ENCODE results near the gene LCP2. TPM values are rescaled to one million over a fixed set of nuclear protein-coding genes. Genes with fewer than 3 reads are reported as not detected.
A peak's percentile ranks its signal among the peaks of the same experiment; 100 is the strongest.

LCP2 gene
- total RNA-seq, 2 donors from 2014 or later = 5.9 to 15.5 TPM

GRCh38 chr5:170319301-170319700 is 21.7 kb upstream of the LCP2 start:
- no peak for DNase-seq
- no peak for ATAC-seq
- intact Hi-C loops (cut with DNase I, micrococcal nuclease) = no loop called here

GRCh38 chr5:170317499-170317898 is 19.9 kb upstream of the LCP2 start:
- DNase-seq = no peak
- ATAC-seq = no peak
- intact Hi-C loops (cut with DNase I, micrococcal nuclease) = no loop called here

DNA sequence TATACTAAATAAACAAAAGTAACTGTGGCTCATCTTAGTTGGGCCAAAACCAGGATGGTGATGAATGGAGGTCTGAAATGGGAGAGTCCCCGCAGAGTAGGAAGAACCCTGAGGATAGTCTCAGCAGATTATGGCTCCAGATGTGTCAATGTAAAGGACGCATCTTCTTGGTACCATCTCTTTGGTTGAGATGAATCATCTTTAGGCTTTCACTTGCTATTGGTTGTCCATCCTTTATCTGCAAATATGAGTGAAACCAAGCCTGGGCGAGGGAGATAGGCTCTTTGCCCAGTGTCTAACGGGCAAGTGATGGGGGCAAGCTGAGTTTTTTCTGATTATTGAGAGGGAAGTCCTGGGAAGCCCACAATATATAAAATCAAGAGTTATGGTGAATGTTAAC is 19.4 kb upstream of the LCP2 start:
- ATAC-seq (no peak), DNase-seq (no peak)
- intact Hi-C loops (cut with DNase I, micrococcal nuclease) = no loop called here

DNA sequence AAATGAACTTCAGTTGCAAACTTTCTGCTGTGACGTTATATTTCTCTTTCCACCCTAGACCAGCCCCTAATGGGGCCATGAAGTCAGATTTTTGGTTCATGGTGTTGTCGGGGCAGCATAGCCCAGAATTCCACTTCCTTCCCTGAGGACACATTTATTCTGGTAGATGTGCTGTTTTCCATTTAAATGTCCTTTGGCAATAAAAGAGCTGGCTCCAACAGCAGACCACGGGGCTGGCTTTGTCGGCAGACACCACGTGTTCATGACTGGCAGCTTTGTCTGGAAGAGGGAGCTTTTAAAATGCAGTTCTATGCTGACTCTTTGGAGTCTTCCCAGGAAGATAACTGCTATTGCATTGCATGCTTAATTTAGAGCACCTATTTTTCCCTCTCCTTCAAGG is 17.6 kb upstream of the LCP2 start:
- peak in 1 of 2 donors; percentile 54 for DNase-seq
- intact Hi-C loops (cut with DNase I, micrococcal nuclease) = no loop called here
- ATAC-seq = no peak

- intact Hi-C loops (cut with DNase I, micrococcal nuclease) = no loop called here
- ATAC-seq (no peak), DNase-seq (no peak)
Observed at GRCh38 chr5:170314541-170315095, 17.0 kb upstream of the LCP2 start.

- ATAC-seq = no peak
- intact Hi-C loops (cut with DNase I, micrococcal nuclease) = no loop called here
- no peak for DNase-seq
Observed at GRCh38 chr5:170313816-170314215, 16.2 kb upstream of the LCP2 start.

DNA sequence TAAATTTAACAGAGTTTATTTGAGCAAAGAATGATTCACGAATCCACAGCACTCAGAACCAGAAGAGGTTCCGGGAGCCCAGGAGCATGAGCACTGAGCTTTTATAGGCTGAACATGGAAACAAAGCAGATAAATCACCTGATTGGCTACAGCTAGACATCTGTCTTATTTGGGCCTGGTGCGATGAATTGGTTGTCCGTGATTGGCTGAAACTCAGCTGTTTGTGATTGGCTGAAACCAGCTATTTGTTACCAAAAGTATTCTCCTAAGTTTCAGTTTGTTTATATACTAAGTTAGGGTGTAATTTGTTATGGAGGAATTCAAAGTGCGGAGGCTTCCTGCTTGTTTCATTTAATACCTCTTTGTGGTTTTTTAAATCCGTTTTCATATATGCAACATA is 15.8 kb upstream of the LCP2 start:
- no peak for ATAC-seq
- no peak for DNase-seq
- intact Hi-C loops (cut with DNase I, micrococcal nuclease) = no loop called here

DNA sequence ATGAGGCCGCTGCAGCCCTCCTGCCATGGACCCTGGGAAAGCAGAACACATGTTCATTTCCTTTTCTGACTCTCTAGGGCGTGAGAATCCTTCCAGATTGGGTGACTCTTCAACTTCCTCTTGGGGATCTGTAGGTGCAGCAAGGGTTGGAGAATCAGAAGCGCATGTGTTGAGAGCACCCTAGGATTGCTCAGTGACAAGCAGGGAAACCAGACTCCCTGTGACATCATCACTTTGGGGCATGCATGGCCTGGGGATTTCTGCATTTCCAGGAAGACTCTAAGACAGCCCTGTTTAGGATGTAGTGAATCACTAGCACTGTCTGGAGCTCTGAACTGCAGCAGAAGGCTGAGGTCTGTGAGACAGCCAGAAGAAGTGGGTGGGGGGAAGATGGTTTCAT is 15.1 kb upstream of the LCP2 start:
- DNase-seq (no peak), ATAC-seq (no peak)
- intact Hi-C loops (cut with DNase I, micrococcal nuclease) = no loop called here

DNA sequence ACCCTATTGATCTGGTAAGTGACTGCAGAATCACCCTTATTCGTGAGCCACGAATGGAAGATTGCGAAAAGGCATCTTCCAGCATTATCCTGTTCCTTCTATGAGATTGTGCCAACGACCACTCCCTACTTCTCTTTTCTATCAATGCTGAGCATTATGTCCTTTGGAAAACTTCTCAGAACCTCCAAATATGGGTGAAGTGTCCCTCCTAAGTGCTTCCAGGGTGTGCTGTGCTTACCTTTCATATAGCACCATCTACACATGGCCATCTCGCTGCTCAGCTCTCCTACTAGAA is 14.7 kb upstream of the LCP2 start:
- intact Hi-C loops (cut with DNase I, micrococcal nuclease) = no loop called here
- no peak for DNase-seq
- ATAC-seq = no peak

GRCh38 chr5:170311511-170312300 is 14.1 kb upstream of the LCP2 start:
- no peak for DNase-seq
- ATAC-seq = no peak
- intact Hi-C loops (cut with DNase I, micrococcal nuclease) = no loop called here

DNA sequence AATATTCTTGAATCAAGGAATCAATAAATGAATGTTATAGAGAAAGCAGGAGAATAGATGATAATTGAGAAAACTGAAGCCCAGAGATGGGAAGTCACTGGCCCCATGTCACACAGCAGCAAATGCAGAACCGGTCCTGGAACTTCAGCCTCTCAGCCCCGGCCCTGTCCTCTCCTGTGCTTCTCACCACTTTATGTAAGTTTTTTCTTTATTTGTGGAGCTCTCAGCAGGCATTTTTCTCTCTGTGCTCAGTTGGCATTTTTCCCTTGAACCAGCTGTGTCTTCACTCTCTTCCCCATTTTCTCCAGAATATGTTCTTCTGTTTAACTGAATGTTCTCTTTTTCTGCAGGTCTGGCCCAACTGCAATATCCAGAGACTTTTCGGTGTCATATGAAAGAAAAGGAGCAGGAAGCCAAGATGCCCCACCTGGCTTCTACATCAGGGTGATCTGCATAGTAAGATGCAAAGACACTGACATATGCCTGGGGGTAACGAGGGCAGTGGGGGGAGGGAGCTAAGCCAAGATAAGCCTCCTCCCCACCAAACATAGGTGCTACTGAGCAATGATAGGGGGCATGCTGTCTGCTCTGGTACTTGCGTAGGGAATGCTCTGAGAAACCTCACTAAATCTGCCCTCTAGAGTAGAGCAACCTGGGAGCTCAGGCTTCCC is 12.8 kb upstream of the LCP2 start:
- DNase-seq (no peak), ATAC-seq (no peak)
- intact Hi-C loops (cut with DNase I, micrococcal nuclease) = no loop called here

DNA sequence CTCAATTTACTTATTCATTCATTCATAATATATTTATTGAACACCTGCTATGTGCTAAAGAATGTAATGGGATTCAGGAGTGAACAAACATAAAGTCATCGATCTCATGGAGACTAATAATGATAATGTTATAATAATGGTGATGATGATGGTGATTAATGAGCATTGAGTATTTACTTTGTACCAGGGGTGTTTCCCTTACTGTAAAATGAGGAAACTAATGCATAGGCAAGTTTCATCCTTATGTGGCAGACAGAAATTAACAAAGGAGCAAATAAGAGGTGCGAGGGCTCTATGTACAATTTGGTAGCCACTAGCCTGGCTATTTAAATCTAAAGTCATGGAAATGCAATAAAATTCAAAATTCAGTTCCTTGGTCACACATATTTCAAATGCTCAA is 11.1 kb upstream of the LCP2 start:
- DNase-seq = no peak
- ATAC-seq = no peak
- intact Hi-C loops (cut with DNase I, micrococcal nuclease) = no loop called here

GRCh38 chr5:170307575-170308465 is 10.2 kb upstream of the LCP2 start:
- ATAC-seq (peak; percentile 26), DNase-seq (peak in 1 of 2 donors; percentile 78)
- intact Hi-C loops (cut with DNase I, micrococcal nuclease) = no loop called here

GRCh38 chr5:170306381-170306831 is 8.8 kb upstream of the LCP2 start:
- no peak for ATAC-seq
- intact Hi-C loops (cut with DNase I, micrococcal nuclease) = no loop called here
- no peak for DNase-seq

DNA sequence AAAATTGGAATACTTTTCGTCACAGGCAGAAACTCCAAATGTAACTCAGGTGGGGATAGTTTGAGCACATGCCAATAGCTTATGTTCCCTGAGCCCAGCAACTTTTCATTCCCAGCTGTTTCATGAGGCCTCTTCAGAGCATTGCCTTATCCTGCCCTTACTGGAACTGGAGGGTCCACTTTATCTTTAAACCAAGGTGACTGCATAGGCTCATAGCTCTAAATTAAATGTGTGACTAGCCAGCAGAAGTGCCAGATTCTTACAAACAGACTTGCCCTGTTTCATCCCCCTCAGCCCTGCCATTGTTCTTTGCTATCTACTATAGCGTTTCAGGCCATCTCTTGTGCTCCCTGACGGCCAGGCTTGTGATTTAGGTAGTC is 8.1 kb upstream of the LCP2 start:
- ATAC-seq (no peak), DNase-seq (no peak)
- intact Hi-C loops (cut with DNase I, micrococcal nuclease) = no loop called here

DNA sequence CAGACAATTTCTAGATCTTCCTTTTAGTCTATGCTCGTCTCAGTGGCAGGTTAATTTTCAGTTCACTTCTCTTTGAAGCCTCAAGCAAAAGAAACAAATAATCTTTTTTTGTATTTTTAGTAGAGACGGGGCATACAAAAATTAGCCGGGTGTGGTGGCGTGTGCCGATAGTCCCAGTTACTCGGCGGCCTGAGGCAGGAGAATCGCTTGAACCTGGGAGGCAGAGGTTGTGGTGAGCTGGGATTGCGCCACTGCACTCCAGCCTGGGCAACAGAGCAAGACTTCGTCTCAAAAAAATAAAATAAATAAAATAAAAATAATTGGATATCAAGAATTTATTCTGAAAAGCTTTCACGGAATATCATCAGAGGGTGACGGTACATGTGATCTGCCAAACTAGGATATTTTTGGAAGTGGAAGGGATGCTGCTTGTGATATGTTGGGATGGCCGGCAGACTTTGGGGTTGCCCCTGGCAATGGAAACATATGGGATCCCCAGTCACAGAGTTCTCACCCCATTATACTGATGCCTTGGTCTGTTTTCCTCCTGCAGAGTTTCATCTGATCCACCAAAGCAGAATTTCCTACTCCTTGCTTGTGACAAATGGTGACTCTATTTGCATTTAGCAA is 7.6 kb upstream of the LCP2 start:
- no peak for DNase-seq
- intact Hi-C loops (cut with DNase I, micrococcal nuclease) = no loop called here
- no peak for ATAC-seq

- ATAC-seq = no peak
- no peak for DNase-seq
- intact Hi-C loops (cut with DNase I, micrococcal nuclease) = no loop called here
Observed at GRCh38 chr5:170303549-170303948, 6.0 kb upstream of the LCP2 start.

- DNase-seq = no peak
- peak; percentile 28 for ATAC-seq
- intact Hi-C loops (cut with DNase I, micrococcal nuclease) = no loop called here
Observed at GRCh38 chr5:170302653-170303501, 5.3 kb upstream of the LCP2 start.
